Prostate gland (tissue), 2 donors: ENCODE data around the gene PDXDC1. TPM values are rescaled to one million over a fixed set of nuclear protein-coding genes. Genes with fewer than 3 reads are reported as not detected.
A peak's percentile ranks its signal among the peaks of the same experiment; 100 is the strongest.
"Not testable (repeated sequence)": the region's sequence is repeated elsewhere in the genome, so short reads cannot be mapped to it uniquely, and the experiment has no call there.

Experiments
- DNase-seq: peaks from one replicate; pipeline ENCODE4 v3.0.0-alpha.2; 2019; ENCODE audit warnings: low spot score
- H3K27ac ChIP-seq, 2 donors: fragments of 200-600 bp; sonication (generic); 2 replicates each; pipeline ENCODE4 v1.5.1; 2017 to 2019
- H3K27me3 ChIP-seq: fragments of 200-600 bp; sonication (generic); replicated peaks from 2 replicates; pipeline ENCODE4 v1.5.1; 2019; ENCODE audit not compliant: insufficient read depth
- H3K36me3 ChIP-seq, 2 donors: fragments of 200-600 bp; sonication (generic); 1 replicate in 1 of 2; 2 replicates in 1 of 2; pipeline versions ENCODE4 v1.5.1 to v1.8.1; 2017 to 2019
- H3K4me1 ChIP-seq: fragments of 200-600 bp; sonication (generic); replicated peaks from 2 replicates; pipeline ENCODE4 v1.5.1; 2019
- H3K4me3 ChIP-seq, 2 donors: fragments of 200-600 bp; sonication (generic); 2 replicates each; pipeline ENCODE4 v1.5.1; 2017 to 2019
- H3K9me3 ChIP-seq: fragments of 200-600 bp; sonication (generic); 2 replicates; pipeline ENCODE4 v1.5.1; 2017
- CTCF ChIP-seq, 4 experiments: fragments of 200-600 bp in 2 of 4; fragments of 450-650 bp in 2 of 4; sonication (generic) in 2 of 4; IDR thresholded peaks; 1 replicate in 3 of 4; 2 replicates in 1 of 4; pipeline ENCODE4 v1.5.1; 2016 to 2019; ENCODE audit warnings: antibody characterized with exemption in 4 of 4, mild to moderate bottlenecking in 2 of 4, moderate library complexity in 2 of 4
- POLR2A ChIP-seq: fragments of 450-650 bp; IDR thresholded peaks from one replicate; pipeline ENCODE4 v1.6.1; 2016; ENCODE audit warnings: antibody characterized with exemption, mild to moderate bottlenecking
- POLR2AphosphoS5 ChIP-seq: sonication (generic); formaldehyde crosslinking; IDR thresholded peaks from one replicate; pipeline ENCODE4 v1.6.1; 2017; ENCODE audit warnings: antibody characterized with exemption
- WGBS: methylation state at CpG from one replicate; pipeline ENCODE4 v1.1.5; 2018; 5-methylcytosine and 5-hydroxymethylcytosine counted together
- intact Hi-C: fragments of 100-400 bp; cut with DNase I; formaldehyde crosslinking; loops from one replicate; pipeline ENCODE4 v1.14.2; 2022
- total RNA-seq, 2 donors: library from RNA; depleted of rRNA; stranded (reverse); fragments of >200 nt; gene quantifications; one replicate each; pipeline ENCODE4 v1.1.0, GENCODE V29; 2016

Gene PDXDC1
- total RNA-seq, 2 donors from 2014 or later: 139 to 189 TPM

DNA sequence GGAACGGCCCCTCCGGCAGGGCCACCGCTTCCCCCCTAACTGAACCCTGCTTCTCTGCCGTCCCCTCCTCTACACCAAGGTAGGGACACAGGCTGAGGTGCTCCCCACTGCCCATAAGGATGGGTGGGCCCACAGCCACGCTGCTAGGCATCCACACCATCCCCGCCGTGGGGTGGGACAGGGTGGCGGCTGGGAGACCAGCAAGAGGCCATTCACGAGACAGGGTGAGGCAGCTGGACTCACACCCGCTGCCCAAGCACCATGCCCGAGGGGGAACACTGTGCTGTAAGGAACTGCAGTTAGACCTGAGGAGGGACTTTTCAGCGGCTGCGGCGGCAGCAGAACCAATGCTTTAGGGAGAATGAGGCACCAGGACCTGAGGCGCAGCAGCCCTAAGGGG lies 166.8 kb downstream of the PDXDC1 start:
- Histone ChIP-seq H3K4me1 (peaks cover 10% of the 10 kb centered on the region), H3K36me3 (no peaks in the 10 kb centered on the region), H3K27ac (peak overlapping the region in 1 of 2 donors; percentile 41), H3K9me3 (no peaks in the 10 kb centered on the region), H3K27me3 (no peaks in the 10 kb centered on the region), H3K4me3 (no peak overlapping the region)
- 89% methylated on average over 7 of the region's 15 CpGs for WGBS
- intact Hi-C loops: no loop called here
- TF ChIP-seq POLR2AphosphoS5: no peak
- TF ChIP-seq POLR2A: no peak
- TF ChIP-seq CTCF (IDR thresholded peaks at IDR 0.05): no peak
- DNase-seq: no peak

DNA sequence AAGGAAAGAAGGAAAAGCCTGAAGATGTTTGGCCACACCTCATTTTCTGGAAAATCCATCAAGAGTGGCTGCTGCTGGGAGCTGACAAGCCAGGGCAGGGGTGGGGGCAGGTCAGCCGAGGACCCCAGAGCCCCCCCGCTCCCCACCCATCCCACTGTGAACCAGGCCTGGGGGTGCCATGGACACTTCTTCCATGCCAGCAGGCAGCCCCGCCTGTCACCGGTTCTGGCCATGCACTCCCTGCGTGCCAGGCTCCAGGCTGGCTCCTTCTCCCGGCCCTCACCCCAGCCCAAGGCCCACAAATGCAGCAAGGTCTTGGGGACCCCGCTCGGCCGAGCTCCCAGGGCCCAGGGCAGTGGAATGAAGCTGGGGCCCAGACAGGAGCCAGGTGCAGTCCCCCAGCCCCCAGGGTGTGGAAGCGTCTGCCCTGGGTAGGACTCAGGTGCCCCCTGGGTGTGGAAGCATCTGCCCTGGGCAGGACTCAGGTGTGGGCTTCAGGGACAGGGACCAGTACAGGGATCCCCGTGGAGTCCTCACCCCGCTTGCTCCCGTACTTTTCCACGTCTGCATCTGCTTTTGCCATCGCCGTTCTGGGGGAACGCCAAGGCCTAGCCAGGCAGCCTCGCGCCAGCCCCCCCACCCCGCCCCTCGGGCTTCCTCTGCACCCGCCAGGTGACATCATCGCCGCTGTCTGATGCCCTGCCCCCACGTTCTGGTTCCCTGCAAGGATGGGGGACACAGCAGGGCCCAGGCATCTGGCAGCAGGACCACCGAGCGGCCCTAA lies 167.5 kb downstream of the PDXDC1 start:
- H3K9me3 ChIP-seq, DNase-seq, H3K4me3 ChIP-seq, H3K36me3 ChIP-seq, H3K4me1 ChIP-seq, H3K27me3 ChIP-seq, intact Hi-C loops: not testable (repeated sequence)
- peak overlapping the region in 1 of 2 donors; percentile 41 for H3K27ac ChIP-seq
- WGBS: 55% methylated on average over 9 of the region's 27 CpGs

DNA sequence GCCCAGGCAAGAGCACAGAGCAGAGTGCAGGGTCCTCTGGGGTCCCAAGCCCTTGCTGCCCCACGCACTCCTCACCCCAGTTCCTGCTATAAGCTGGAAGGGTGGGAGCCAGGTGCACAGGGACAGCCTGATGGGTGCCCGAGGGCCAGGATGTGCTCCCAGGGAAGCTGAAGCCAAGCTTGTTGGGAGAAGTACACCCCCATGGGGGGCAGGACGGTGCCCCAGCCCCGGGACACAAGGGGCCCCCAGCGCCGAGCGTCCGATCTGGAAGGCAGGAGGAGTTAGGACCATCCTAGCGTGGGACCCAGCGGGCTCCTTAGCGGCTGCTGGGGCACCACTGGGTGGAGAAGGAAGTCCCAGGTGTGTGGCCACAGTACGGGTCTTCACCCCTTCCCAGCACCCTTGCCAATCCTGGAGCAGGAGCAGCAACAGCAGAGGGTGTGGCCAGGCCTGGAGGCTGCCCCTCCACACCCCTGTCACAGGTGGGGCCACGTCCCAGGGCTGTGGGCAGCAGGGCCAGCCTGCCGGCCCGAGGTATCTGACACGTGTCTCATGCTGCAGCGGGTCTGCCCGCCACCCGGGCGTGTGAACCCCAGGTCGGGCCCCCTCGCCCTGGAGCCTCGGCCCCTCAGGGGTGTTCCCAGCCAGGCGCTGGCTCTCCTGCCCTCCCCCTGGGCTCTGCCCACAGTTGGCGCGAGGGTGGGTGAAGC lies 168.2 kb downstream of the PDXDC1 start:
- DNase-seq, intact Hi-C loops, H3K27me3 ChIP-seq, H3K4me1 ChIP-seq, H3K9me3 ChIP-seq, H3K4me3 ChIP-seq, H3K36me3 ChIP-seq: not testable (repeated sequence)
- peak overlapping the region; percentile 72 to 79 for H3K27ac ChIP-seq
- 67% methylated on average over 1 of the region's 26 CpGs for WGBS

GRCh38 chr16:15143601-15144091 lies 168.8 kb downstream of the PDXDC1 start:
- intact Hi-C loops, H3K4me1 ChIP-seq, H3K9me3 ChIP-seq, H3K36me3 ChIP-seq, DNase-seq, H3K27me3 ChIP-seq, H3K4me3 ChIP-seq: not testable (repeated sequence)
- peak overlapping the region; percentile 72 to 79 for H3K27ac ChIP-seq
- 35% methylated on average over 23 of the region's 26 CpGs for WGBS

GRCh38 chr16:15144092-15144631 lies 169.3 kb downstream of the PDXDC1 start:
- H3K36me3 ChIP-seq, H3K27me3 ChIP-seq, H3K9me3 ChIP-seq, intact Hi-C loops, H3K4me1 ChIP-seq, H3K4me3 ChIP-seq, DNase-seq: not testable (repeated sequence)
- H3K27ac ChIP-seq: peak overlapping the region; percentile 72 to 79
- WGBS: 16% methylated on average over 21 of the region's 22 CpGs

- H3K36me3 ChIP-seq, DNase-seq, H3K9me3 ChIP-seq, intact Hi-C loops, H3K4me3 ChIP-seq, H3K4me1 ChIP-seq, H3K27me3 ChIP-seq: not testable (repeated sequence)
- 41% methylated on average over 20 of the region's 20 CpGs for WGBS
- peak overlapping the region; percentile 72 to 79 for H3K27ac ChIP-seq
These were observed 170.1 kb downstream of the PDXDC1 start for GRCh38 chr16:15144781-15145417.
